ENCODE results near the gene FAM76B.
"Not testable (repeated sequence)": the region's sequence is repeated elsewhere in the genome, so short reads cannot be mapped to it uniquely, and the experiment has no call there.

Gene FAM76B

DNA sequence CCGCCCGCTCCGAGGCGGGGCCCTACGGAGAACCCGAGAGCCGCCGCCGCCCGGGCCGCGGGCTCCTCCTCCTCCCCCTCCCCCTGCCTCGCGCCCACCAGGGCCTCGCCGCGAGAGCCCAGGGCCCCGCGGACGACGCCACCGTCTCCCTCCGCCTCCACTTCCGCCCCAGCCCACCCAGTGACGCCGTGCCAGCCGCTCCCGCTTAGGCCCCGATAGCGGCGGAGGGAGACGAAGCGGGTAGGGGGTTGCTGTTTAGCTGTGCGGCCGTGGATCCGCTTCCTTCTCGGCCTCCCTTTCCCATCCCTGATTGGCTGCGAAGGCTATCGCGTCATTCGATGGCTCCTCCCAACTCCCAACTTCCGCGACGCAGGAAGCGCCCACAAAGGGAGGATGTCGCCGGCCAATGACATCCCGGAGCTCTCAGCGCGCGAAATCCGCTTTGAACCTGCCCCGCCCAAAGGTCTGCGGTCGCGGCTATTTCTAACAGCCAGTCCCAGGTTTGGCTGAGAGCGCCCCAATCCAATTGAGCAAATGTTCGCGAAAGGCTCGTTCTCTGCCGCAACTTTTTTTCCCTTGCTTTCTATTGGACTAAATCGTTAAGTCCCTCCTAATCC is at the start of gene FAM76B:
FAM76B (minus strand) TSS at position 277 of the 617 bp plus-strand sequence. CDS start 304 bp downstream, outside the sequence.
- DNase-seq: peak; percentile 90 to 96

DNA sequence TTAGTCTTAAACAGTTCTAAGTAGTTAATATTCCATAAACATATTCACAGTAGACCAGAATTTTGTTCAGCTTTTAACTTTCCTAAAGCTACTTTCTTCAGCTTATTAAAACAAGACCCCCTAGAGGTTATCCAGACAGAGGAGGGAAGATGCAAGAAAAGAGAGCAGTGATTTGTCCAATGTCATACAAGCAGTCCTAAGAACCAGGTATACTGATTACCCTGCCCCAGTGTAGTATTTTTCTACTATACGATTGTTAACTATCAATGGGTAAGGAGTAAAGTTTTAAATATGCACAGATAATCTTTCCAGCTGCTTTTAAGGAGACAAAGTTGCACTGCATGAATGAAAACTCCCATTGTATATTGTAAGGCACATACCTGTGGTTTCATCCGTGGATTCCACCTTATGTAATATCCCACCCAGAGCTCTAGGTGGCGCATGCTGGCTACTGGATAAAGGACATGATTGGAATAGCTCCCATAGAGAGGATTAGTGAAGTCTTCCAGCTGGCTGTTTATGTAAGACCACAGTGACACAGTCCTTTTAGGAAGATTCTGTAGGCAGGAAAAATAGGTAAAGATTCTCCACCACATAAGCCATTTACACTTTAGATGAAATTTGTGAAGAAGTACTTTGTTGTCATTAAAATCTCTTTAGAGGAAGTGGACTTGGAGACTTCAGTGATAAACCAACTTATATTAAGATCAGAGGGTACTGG is 46.3 kb upstream of the FAM76B start:
- peak; percentile 58 to 94 for DNase-seq

DNA sequence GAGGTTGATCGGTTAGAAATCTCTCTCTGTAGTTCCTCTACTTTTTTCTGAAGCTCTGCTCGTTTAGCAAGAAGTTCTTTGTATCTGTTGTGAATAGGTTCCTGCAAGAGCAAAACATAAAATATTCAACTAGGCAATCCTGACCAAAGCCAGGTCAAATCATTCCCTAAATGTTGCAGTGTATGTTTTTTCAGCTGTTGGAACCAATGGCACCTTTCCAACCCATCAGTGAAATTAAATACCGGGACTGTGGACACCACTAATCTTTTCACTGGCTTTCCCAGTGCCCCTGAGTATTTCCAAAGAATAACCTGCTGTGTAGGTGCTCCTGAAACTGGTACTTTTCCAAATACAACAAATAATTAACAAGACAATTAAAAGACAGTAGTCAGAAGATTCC is 45.8 kb upstream of the FAM76B start:
- DNase-seq: no peak

DNA sequence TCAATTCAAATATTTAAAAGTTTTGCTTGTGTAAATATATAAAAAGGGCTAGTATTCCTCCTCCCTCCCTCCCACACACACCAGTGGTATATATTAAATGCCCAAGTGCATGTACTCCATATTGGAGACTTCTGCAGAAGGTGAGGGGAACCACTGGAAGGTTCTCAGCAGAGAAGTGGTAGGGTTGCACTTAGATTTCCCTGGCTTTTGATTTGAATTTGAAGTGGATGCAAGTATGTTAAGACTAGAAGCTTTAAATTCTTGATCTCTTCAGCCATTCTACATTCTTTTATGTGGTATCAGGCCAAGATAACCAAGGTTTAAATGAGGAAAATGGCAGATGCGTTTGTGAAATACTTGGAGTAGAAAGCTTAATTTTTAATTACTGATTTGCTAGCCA is 43.8 kb upstream of the FAM76B start:
- DNase-seq: no peak

DNA sequence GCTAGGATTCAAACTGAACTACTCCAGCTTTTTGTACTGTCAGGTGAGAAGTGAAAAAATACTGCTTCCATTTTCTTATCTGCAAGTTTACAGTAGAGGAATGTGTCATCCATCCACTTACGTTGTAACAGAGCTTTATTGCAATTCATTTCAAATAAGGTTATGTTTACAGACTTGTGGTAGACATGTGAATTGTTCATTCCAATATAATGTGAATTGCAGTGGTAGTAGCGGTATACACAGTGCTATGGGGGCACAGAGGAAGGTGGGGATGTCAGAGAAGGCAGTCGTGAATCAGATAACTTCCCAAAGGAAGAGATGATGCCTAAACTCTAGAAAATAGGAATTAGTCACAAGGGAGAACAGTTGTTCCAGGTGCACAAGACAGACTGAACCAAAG is 43.2 kb upstream of the FAM76B start:
- DNase-seq: no peak

DNA sequence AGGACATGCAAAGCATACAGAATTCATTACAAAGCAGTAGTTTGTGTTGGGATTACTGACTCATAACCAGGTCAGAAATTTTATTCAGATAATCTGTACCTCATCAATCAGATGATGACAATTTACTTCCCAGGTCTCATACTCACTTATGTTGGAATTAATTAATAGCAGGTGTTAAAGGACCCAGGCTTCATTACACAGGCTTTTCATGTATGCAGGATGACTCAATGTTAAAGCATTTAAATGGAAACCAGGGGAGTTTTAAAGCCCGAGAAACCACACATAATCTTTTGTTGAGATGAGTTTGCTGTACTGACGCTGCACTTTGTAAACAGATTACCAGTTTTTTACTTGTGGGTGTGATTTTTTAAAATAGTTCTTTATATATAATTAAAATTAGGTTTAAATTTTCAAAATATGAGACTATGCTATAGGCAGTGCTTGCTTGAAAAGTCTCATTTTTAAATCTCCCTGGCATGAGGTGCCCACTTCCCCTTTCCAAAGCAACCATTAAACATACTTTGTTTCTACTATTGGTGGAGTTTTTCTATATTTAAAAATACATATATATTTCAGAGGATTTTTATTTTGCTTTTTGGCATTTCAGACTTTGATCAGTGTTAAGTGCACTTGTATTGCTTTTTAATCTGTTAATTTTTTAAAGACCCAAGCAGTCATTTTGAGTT is 41.8 kb upstream of the FAM76B start:
- DNase-seq: no peak

DNA sequence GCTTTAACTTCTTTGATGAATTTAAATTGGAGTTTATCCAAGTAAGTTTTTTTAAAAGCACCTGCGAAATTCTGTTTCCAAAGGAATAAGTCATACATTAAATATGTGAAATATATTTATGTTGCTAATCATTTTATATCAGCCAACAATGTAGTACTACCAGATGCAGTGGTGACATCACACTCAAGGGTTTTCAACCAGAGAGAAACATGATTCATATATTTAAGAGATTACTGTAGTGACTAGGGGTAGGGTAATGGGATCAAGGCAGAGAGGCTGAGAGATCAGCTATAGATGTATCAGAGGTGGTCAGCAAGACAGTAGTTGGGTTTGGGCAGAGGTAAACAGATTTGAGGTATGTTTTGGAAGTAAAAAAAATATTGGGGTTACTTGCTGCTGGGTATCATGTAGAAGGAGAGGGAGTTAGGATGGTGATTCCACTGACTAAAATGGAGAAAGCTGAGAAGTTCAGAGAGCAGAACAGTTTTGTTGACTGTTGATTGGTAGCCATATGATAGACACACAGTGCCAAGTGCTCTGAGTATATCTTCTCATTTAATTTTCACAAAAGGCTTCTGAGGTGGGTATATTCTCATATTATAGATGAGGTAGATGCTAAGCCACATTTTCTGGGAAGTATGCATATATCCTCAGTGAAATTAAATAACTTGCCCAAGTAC is 40.1 kb upstream of the FAM76B start:
- no peak for DNase-seq

DNA sequence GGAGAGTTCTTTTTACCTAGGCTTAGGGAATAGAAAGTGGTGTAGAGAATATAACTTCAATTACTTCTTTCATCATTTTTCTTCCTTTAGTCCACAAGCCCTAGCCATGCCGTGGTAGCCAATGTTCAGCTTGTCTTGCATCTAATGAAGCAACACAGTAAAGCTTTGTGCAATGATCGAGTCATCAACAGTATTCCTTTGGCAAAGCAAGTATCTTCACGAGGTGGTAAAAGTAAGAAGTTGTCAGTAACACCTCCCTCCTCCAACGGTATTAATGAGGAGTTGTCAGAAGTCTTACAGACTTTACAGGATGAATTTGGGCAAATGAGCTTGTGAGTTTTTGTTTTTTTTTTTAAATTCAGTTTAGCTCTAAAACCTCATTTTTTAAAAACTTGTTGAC is 38.1 kb upstream of the FAM76B start:
- DNase-seq: no peak

DNA sequence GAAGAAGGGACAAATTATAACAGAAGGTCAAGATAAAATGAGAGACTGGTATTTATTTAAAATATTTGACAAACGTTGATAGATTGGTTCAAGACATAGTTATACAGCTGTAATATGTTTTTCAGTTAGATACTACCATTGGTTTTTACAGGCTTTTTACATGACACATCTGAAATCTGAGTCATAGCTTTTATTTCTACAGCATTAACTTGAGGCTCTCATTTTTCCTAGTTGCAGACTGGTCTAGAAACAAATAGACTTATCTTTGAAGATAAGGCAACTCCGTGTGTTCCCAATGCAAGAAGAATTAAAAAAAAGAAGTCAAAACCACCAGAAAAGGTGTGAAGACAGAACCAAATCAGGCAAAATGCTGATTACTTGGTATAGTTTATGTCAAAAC is 32.1 kb upstream of the FAM76B start:
- no peak for DNase-seq

DNA sequence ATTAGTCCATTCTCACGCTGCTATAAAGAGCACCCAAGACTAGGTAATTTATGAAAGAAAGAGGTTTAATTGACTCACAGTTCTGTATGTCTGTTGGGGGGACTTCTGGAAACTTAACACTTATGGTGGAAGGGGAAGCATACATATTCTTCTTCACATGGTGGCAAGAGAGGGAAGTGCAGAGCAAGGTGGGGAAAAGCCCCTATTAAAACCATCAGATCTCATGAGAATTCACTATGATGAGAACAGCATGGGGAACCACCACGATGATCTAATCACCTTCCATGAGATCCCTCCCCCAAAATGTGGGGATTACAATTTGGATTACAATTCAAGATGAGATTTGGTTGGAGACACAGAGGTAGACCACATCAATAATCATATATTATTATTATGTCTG is 26.5 kb upstream of the FAM76B start:
- DNase-seq: no peak

DNA sequence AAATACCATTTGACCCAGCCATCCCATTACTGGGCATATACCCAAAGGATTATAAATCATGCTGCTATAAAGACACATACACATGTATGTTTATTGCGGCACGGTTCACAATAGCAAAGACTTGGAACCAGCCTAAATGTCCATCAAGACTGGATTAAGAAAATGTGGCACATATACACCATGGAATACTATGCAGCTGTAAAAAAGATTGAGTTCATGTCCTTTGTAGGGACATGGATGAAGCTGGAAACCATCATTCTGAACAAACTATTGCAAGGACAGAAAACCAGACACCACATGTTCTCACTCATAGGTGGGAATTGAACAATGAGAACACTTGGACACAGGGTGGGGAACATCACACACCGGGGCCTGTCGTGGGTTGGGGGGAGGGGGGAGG is 21.5 kb upstream of the FAM76B start:
- not testable (repeated sequence) for DNase-seq

DNA sequence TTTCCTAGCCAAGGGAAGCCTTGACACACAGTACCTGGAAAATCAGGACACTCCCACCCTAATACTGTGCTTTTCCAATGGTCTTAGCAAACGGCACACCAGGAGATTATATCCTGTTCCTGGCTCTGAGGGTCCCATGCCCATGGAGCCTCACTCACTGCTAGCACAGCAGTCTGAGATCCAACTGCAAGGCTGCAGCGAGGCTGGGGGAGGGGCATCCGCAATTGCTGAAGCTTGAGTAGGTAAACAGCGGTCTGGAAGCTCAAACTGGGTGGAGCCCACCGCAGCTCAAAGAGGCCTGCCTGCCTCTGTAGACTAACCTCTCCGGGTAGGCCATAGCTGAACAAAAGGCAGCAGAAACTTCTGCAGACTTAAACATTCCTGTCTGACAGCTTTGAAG is 16.9 kb upstream of the FAM76B start:
- not testable (repeated sequence) for DNase-seq

DNA sequence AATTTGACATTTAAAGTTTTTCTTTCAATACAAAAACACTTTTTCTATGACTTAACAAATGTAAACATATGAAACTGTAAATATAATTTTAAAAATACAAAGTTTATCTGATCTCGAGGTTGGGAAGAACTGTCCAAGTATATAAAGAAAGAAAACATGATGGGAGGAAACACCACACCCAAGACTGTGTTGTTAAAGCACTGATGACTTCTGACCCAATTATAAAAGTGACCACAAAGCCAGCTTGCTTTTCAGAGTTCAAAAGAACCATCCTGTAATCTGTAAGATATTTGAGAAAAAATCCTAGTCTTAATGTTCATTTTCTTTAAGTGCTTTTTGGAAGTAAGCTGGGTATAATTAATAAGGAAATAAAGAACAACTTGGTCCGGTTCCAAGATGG is 16.3 kb upstream of the FAM76B start:
- DNase-seq: no peak

DNA sequence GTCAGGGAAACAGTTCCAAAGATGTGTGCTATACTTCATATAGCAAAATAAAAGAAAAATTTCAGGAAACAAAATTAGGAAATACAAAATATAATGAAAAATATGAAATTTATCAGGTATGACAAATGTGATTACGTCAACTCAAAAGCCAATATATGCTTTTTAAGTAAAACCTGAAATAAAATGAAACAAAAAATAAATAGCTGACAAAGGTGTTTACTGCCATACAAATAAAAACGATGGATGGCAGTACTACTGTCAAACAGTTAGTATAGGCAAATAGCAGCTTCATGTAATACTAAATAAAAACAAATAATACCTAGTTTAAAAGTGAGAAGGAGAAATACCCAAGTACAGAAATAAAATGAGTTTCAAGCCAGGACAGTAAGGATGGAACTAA is 14.4 kb upstream of the FAM76B start:
- no peak for DNase-seq

DNA sequence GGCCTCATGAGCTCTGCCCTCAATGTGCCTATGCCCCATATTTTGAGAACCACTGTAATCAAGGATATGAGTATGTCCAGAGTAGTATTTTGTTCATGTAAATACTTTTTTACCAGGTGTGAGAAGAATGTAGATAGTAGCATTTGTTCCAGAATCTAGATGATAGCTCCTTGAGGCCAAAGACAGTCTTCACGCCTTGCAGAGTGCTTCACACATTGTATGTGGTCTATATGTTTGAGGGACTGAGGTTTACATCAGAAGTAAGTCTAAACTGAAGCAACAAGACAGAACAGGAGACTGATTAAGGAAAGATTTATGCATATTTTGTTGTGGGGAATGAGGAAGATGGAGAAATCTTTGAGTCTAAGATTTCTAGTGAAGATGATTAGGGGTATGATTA is 13.2 kb upstream of the FAM76B start:
- DNase-seq: no peak

DNA sequence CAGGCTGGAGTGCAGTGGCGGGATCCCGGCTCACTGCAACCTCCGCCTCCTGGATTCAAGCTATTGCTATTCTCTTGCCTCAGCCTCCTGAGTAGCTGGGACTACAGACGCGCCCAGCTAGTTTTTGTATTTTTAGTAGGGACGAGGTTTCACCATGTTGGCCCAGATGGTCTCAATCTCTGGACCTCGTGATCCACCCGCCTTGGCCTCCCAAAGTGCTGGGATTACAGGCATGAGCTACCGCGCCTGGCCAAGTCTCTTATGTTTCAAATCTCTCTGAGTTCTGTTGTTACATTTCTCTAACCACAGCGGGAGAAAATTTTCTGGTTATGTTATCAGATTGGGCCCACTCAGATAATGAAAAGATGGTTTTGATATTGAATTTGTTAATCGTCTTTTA is 10.9 kb upstream of the FAM76B start:
- DNase-seq: no peak

DNA sequence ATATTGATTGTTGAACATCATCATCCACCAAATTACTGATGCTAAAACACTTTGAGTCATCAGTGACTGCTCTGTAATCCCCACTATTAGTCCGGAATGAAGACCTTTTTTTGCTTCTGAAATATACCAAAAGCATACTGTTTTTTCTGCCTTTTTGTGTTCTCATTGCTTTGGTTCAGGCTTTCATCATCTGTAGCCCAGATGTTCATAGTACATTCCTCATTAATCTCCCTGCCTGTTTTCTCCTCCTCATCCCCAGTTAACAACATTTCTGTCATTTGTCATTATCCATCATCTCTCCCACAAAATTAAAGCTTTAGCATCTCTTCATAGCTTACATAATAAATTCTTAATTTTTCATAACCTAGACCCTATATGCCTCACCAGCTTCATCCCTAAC is 10.0 kb upstream of the FAM76B start:
- no peak for DNase-seq

DNA sequence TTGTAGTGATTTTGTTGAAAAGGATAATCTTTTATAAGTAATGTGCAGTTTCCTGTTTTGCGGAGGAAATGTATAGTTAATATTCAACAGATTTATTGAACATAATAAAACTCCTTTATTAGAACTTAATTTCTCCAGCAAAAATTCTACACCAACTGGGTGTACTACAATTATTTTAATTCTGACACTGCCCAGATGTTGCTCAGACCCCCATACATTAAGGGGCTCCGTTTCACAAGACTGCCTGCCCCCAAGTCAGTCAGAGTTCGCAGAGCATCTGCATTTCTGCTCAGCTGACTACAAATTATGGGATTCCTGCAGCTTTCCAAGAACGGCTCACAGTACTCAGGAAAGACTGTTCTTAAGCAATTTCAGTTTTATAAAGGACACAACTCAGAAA is 6.9 kb upstream of the FAM76B start:
- DNase-seq: no peak

DNA sequence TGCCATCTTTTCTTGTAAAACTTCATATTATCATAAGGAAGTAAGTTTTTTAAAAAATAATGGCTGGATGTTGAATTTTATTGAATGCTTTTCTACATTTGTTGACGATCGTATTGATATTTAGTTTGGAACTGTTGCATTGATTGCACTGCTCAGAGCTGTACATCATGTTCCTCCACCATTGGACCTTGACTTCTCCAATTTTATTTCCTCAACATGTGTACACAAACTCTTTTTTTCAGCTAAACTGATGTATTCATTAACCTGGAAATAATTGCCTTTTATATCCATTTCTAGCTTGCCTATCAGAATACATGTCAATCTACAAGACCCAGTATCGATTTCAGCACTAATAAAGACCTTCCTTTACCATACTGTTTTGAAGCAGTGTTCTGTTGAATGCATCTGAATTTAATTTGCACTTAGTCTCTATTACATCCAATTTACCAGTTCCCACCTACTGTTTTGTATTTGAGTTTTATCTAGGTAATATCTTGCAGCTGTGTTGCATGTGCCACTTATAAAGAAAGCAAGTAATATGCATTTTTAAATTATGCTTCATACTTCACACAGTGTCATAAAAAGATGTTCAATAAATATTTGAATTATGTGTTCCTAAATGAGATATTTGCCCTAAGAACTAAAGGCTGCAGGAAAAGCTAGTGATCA is 6.2 kb upstream of the FAM76B start:
- DNase-seq: no peak

DNA sequence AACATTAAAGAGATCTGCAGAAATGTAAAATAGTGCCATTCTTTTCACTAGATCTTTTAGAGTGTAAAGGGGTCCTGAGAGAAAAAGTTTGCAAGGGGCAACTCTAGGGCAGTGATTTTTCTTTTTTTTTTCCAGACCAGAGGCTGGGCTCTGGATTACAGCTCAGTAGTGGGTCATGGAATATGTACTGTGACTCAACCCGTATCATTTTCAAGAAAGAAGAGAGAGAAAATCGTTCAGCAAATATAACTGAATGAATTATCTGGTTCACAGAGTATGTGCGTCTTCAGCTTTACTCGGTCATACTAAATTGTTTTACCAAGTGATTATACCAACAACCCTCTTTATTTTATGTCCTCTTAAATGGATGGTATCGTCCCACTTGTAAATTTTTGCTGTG is 4.5 kb upstream of the FAM76B start:
- DNase-seq: no peak

DNA sequence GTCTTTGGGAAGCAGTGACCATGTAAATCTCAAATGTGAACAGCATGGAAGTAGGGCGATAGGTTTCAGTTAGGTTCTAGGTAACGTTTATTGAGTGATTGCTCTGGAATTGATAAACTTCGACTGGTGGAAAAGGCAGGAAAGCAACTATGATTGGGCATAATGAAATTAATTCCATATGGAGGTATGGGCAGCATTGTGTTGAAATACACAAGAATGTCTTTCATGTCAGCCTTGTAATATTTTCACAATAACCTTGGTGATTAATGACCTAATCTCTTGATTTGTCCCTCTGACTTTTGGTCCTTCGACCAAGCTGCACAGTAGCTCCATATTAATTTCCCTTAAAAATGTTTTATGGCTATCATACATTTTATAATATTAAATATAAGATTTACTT is 3.5 kb upstream of the FAM76B start:
- no peak for DNase-seq

DNA sequence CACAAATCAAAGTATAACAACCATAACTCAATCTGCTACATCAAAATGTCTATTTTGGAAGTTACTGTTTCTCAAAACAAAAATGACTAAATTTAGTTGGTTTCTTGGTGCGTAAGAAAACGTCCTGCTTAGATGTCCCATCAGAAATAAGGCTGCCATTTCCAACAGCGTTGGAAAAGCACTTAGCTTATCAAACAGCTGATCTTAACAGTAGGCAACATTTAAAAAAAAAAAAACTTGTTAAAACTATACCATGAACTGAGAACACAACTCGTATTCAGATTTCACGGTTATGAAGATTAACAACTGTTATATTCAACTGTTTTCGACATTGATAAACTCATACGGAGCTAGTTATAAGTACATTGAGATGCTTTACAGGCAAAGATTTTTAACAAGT is 3.1 kb upstream of the FAM76B start:
- no peak for DNase-seq

DNA sequence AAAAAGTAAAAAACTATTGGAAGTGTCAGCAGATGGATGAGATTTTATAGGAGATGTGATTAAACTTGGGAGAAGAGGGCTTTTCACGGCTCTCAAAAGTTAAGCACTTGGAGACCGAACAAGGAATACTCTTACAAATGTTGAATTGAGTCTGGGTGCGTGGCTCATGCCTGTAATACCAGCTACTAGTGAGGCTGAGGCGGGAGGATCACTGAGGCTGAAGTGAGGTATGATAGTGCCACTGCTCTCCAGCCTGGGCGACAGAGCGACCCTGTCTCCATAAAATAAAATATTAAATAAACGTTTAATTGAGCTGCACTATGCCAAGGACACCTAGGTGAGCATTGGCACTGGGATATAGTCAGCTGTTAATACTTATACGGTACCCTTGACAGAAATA is 2.6 kb upstream of the FAM76B start:
- no peak for DNase-seq
